ENCODE measurements around the gene POR. TPM values are rescaled to one million over a fixed set of nuclear protein-coding genes. Genes with fewer than 3 reads are reported as not detected.

The POR gene
- total and polyA plus RNA-seq, 2 of the 13 experiments (the other 11 are each of a cell fraction or from before 2014, with no cell fraction given) = 145 to 266 TPM

- TF ChIP-seq MLXIP (CRISPR knock-in tag; IDR thresholded peaks at IDR 0.05; ENCODE audit: borderline replicate concordance) (no peak), ZHX2 (IDR thresholded peaks at IDR 0.05; ENCODE audit: low read depth) (no peak), ZHX2 (CRISPR knock-in tag; IDR thresholded peaks at IDR 0.05; ENCODE audit: borderline replicate concordance) (no peak), KDM6A (CRISPR knock-in tag; IDR thresholded peaks at IDR 0.05; ENCODE audit: low read depth) (peak; percentile 88), POLR2A (IDR thresholded peaks at IDR 0.05; ENCODE audit: insufficient read depth in 1 of 2, low read depth in 2 of 2, low read length in 2 of 2) (no peak), PRDM15 (CRISPR knock-in tag; IDR thresholded peaks at IDR 0.05) (peak; percentile 98), ZNF280B (CRISPR knock-in tag; IDR thresholded peaks at IDR 0.05; ENCODE audit: borderline replicate concordance) (no peak), GZF1 (CRISPR knock-in tag; IDR thresholded peaks at IDR 0.05) (peak; percentile 58; the same call in 1 of the 2 replicates), ZNF782 (CRISPR knock-in tag; IDR thresholded peaks at IDR 0.05; ENCODE audit: borderline replicate concordance) (no peak), SOX13 (IDR thresholded peaks at IDR 0.05) (peak; percentile 73), SOX13 (CRISPR knock-in tag; conservative IDR thresholded peaks at IDR 0.05 in 1 of 2, IDR thresholded peaks at IDR 0.05 in 1 of 2) (peak in 1 of 2 experiments; percentile 76; a peak in 2 of 4 replicates), PITX1 (CRISPR knock-in tag; IDR thresholded peaks at IDR 0.05) (peak; percentile 70), NCOR1 (IDR thresholded peaks at IDR 0.05; ENCODE audit: borderline replicate concordance, low read length) (peak; percentile 99), ZKSCAN1 (IDR thresholded peaks at IDR 0.05; ENCODE audit: low read length) (0 out of 2 replicates have a peak, but pooled peaks have one; percentile 14), ZNF615 (CRISPR knock-in tag; IDR thresholded peaks at IDR 0.05; ENCODE audit: borderline replicate concordance) (no peak)
Measured at GRCh38 chr7:75906991-75907667, 7.8 kb upstream of the POR start (continued).
